Calu3 (cell line): ENCODE data around the gene KRT80. TPM values are rescaled to one million over a fixed set of nuclear protein-coding genes. Genes with fewer than 3 reads are reported as not detected.

ENCODE experiments used
- BruUV-seq: library from RNA; stranded (reverse); fragments of 400-500 nt; replicated peaks from 2 replicates; lab custom pipeline; 2021; lab: Mats Ljungman, UMichigan
- CTCF ChIA-PET: fragments of 300-600 bp; sonication (Branson Sonifier 250); formaldehyde crosslinking; loops from one replicate; lab custom pipeline; 2022; ENCODE audit warnings: antibody characterized with exemption; lab: Charles Lee
- DNase-seq: peaks from one replicate; pipeline ENCODE4 v3.0.0; 2022
- H3K27ac Mint-ChIP-seq: one replicate; pipeline ENCODE4 v1.8.0; 2022; ENCODE audit warnings: mixed read lengths; ENCODE audit not compliant: unreplicated experiment
- H3K27me3 Mint-ChIP-seq: one replicate; pipeline ENCODE4 v1.8.0; 2022; ENCODE audit warnings: mixed read lengths; ENCODE audit not compliant: unreplicated experiment
- H3K36me3 Mint-ChIP-seq: one replicate; pipeline ENCODE4 v1.8.0; 2022; ENCODE audit warnings: mild to moderate bottlenecking, moderate library complexity, mixed read lengths; ENCODE audit not compliant: insufficient read depth, unreplicated experiment
- H3K4me1 Mint-ChIP-seq: one replicate; pipeline ENCODE4 v1.8.0; 2022; ENCODE audit warnings: mild to moderate bottlenecking, low read depth, mixed read lengths; ENCODE audit not compliant: unreplicated experiment
- H3K4me3 Mint-ChIP-seq: one replicate; pipeline ENCODE4 v1.8.0; 2022; ENCODE audit warnings: mild to moderate bottlenecking, low read depth, moderate library complexity, mixed read lengths; ENCODE audit not compliant: unreplicated experiment
- H3K9me3 Mint-ChIP-seq: one replicate; pipeline ENCODE4 v1.8.0; 2022; ENCODE audit warnings: low read depth, mixed read lengths; ENCODE audit not compliant: unreplicated experiment
- intact Hi-C: fragments of 100-400 bp; cut with micrococcal nuclease; formaldehyde crosslinking; loops from one replicate; pipeline ENCODE4 v1.10.0; 2022; ENCODE audit not compliant: unreplicated experiment
- total RNA-seq: library from RNA; stranded (reverse); gene quantifications from 2 replicates; pipeline ENCODE4 v1.2.3, GENCODE V29; 2022
- TF ChIP-seq, protein P1 (sequence below): fragments of 200-600 bp; IDR thresholded peaks from one replicate; pipeline ENCODE4 v1.8.0; 2022; ENCODE audit warnings: antibody characterized with exemption; ENCODE audit not compliant: unreplicated experiment

The KRT80 gene
- total RNA-seq, 1 experiment from 2014 or later, result 45.5 TPM

DNA sequence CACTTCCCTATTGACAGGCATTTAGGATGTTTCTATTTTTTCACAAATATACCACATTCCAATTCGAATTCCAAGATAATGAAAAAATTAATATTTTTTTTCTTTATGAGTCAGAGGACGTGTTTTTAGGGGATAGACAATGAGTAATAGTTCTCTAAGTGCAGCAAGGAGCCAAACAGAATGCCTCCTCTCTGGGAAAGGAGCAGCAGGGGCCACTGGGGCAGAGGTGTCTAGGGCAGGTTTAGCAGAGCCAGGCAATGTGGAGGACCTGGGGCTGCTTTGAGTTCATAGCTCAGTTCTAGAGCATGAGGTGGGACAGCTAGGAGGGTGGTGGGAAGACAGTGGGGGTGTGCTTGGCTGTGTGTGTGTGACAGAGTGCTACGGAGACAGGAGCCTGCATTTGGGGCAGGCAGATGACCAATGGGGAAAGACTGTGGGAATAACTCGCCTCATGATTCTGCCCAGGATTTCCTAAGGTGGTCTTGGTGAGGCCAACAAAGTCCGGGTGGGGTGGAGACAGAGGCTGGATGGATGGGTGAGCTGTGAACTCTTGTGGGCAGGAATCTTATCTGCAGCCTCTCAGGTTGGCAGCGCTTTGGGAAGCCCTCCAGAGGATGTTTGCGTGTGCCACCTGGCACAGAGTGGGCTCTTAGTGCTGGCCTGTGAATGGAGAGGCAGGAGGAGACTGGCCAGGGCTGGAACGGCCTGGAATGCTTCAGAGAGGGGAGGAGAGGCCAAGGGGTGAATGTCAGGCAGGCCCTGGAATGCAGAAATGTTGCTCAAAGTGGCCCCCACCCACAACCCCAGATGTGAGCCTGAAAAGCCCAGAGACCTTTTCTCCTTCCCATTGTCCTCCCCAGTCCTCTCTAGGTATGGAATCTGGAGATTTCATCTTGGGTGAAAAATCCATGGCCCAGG, 38.8 kb upstream of the KRT80 start:
- Mint-ChIP-seq H3K36me3 (peaks cover 61% of the 10 kb centered on the region), H3K27me3 (no peaks in the 10 kb centered on the region), H3K27ac (peak overlapping the region; percentile 97), H3K4me3 (peak overlapping the region; percentile 85), H3K4me1 (peaks cover 65% of the 10 kb centered on the region), H3K9me3 (peaks cover 3% of the 10 kb centered on the region)
- no TSS peak for BruUV-seq
- peak; percentile 63 for DNase-seq
- intact Hi-C loops, result loop anchor here (2.0 to 10.0 kb wide), 2 partner anchors 14 to 54 kb away; no protein-coding TSS in a partner anchor
- CTCF ChIA-PET, result interaction anchor here (1.1 kb wide), 1 partner anchor 38 kb away, joined by 5 read pairs; no protein-coding TSS in a partner anchor
- TF ChIP-seq, protein P1, sequence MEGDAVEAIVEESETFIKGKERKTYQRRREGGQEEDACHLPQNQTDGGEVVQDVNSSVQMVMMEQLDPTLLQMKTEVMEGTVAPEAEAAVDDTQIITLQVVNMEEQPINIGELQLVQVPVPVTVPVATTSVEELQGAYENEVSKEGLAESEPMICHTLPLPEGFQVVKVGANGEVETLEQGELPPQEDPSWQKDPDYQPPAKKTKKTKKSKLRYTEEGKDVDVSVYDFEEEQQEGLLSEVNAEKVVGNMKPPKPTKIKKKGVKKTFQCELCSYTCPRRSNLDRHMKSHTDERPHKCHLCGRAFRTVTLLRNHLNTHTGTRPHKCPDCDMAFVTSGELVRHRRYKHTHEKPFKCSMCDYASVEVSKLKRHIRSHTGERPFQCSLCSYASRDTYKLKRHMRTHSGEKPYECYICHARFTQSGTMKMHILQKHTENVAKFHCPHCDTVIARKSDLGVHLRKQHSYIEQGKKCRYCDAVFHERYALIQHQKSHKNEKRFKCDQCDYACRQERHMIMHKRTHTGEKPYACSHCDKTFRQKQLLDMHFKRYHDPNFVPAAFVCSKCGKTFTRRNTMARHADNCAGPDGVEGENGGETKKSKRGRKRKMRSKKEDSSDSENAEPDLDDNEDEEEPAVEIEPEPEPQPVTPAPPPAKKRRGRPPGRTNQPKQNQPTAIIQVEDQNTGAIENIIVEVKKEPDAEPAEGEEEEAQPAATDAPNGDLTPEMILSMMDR, result no peak

DNA sequence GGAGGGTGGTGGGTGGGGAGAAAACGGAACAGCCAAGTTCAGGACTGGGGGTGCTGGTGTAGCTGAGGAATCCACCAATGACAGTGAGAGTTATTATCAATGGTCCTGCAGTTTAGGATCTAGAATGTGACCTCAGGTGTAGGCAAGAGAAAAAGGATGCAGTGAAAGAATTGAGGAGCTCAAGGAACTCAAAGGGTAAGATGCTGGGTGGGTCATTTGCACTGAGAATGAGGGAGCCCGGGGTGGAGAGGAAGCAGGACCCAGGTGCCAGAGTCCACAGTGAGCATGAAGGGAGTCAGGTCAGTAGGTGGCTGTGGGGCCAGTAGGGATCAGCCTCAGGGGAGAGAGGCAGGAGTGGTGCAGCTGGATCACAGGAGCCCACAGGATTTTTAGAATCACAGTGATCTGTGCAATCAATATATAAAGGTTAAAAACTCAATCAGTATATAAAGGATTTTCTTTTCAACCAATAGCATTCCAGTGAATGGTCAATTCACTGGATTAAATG, 38.1 kb upstream of the KRT80 start:
- peak overlapping the region; percentile 97 for H3K27ac Mint-ChIP-seq
- peaks cover 61% of the 10 kb centered on the region for H3K4me1 Mint-ChIP-seq
- peaks cover 53% of the 10 kb centered on the region for H3K36me3 Mint-ChIP-seq
- no TSS peak for BruUV-seq
- intact Hi-C loops, result loop anchor here (2.0 to 10.0 kb wide), 2 partner anchors 13 to 55 kb away; no protein-coding TSS in a partner anchor
- no peak for DNase-seq
- CTCF ChIA-PET, result interaction anchor here (0.8 to 1.1 kb wide), 2 partner anchors 14 to 37 kb away, joined by 3 to 5 read pairs; no protein-coding TSS in a partner anchor
- no peaks in the 10 kb centered on the region for H3K27me3 Mint-ChIP-seq
- peak overlapping the region; percentile 85 for H3K4me3 Mint-ChIP-seq
- H3K9me3 Mint-ChIP-seq, result peaks cover 3% of the 10 kb centered on the region
- TF ChIP-seq, protein P1, result no peak

DNA sequence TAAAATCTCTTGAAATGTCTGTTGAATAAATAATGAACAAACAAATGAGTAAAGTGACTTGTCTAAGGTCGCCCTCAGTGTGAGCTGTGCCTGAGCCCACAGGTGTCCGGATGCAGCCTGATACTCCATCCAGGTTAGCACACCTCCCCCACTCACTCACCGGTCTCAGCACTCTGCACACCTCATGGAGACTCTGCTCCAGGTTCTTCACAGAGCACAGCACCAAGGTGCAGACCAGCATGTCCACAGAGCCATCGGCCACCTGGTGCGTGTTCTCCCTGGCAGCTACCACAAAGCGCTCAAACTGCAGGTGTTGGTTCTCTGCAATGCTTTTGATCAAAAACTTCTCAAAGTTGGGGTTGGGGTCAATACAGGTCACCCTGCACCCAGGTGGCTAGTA, 37.1 kb upstream of the KRT80 start:
- Mint-ChIP-seq H3K4me3 (no peak overlapping the region), H3K36me3 (peaks cover 44% of the 10 kb centered on the region), H3K9me3 (peaks cover 3% of the 10 kb centered on the region), H3K4me1 (peaks cover 70% of the 10 kb centered on the region), H3K27ac (no peak overlapping the region), H3K27me3 (no peaks in the 10 kb centered on the region)
- intact Hi-C loops, result no loop called here
- TF ChIP-seq, protein P1, result no peak
- CTCF ChIA-PET, result interaction anchor here (0.8 kb wide), 1 partner anchor 13 kb away, joined by 3 read pairs; no protein-coding TSS in a partner anchor
- no TSS peak for BruUV-seq
- no peak for DNase-seq

DNA sequence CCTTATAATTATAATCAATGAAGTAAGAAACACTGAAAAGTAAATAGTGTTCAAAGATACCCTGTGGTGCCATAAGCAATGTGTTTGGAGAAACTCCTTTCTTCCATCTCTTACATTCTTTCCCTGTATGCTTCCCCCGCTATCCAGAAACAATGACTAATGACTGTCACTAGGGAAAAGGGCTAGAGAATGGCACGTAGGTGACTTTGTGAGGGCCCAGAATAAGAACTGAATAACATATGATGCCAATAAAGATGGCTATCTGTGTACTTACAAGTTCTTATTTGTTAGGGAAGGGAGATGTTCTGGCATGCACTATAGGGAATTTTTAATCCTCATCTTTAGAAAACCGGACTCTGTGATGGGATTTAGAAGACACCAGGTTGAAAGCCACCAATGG, 36.6 kb upstream of the KRT80 start:
- TF ChIP-seq, protein P1, result no peak
- H3K4me1 Mint-ChIP-seq, result peaks cover 76% of the 10 kb centered on the region
- no peak overlapping the region for H3K27ac Mint-ChIP-seq
- H3K9me3 Mint-ChIP-seq, result peaks cover 3% of the 10 kb centered on the region
- no peak for DNase-seq
- H3K27me3 Mint-ChIP-seq, result no peaks in the 10 kb centered on the region
- intact Hi-C loops, result no loop called here
- H3K4me3 Mint-ChIP-seq, result no peak overlapping the region
- no TSS peak for BruUV-seq
- peaks cover 38% of the 10 kb centered on the region for H3K36me3 Mint-ChIP-seq
- CTCF ChIA-PET, result no interaction called here
